GM08714 (cell line): ENCODE measurements around the gene SDK1.

ENCODE experiments used
- H3K4me3 ChIP-seq: fragments of 200-500 bp; sonication (Bioruptor generic); 2 replicates; pipeline ENCODE4 v1.5.1; 2014; ENCODE audit warnings: mild to moderate bottlenecking, low read length, inconsistent platforms
- ZNF274 ChIP-seq: IDR thresholded peaks from 2 replicates; pipeline ENCODE4 v1.6.1; 2012; ENCODE audit warnings: mild to moderate bottlenecking, low read depth, low read length

The SDK1 gene

DNA sequence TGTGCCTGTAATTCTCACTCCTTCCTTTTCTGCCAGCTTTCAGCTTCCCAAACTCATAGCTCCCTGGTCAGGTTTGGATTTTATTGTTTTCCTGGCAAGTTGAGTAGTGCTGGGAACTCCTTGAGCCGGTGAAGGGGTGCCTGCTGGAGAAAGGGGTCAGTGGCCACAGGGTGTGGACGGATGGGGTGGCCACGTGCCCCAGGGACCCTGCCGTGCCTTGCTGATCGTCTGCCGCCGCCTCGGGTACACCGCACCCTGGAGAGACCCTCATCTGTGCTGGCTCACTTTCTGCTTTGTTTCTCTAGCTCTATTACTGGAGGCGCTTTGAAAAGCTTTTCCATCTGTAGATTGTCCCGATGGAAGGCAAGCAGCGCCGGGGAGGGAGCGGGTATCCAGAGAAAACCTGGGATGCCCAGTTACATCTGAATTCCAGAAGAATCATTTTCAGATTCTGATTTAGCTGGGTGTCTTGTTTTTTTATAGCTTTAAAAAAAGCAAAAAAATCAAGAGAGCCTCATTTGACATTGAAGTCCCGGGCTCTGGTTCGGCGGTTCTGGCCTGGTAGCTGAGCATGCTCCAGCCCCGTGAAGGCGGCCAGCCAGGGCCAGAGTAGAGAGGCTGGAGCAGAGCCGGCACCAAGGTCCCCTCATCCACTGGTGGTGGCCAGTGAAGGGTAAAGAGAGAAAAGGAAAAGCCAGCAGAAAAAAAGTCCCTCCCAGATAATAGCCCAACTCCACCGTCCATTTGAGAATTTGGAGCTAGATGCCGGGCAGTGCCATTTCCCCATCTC lies 870.1 kb downstream of the SDK1 start:
- H3K4me3 ChIP-seq: no peak overlapping the region
- TF ChIP-seq ZNF274: no peak

DNA sequence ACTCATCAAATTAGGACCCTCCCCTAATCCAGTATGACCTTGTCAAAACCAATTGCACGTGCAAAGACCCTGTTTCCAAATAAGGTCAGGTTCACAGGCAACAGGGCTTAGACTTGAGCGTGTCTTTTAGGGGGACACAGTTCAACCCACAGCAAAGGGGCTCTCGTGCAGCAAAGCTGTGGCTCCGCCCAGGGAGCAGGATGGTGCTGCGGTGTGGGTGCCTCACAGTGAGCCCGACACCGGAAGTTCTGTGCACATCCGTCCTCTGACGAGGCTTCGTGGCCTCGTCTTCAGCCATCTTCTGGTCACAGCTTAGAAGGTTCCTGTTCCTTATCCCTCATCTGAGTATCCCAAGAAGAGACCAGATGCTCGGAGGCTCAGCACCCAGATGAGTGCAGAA lies 871.8 kb downstream of the SDK1 start:
- H3K4me3 ChIP-seq: no peak overlapping the region
- TF ChIP-seq ZNF274: no peak

DNA sequence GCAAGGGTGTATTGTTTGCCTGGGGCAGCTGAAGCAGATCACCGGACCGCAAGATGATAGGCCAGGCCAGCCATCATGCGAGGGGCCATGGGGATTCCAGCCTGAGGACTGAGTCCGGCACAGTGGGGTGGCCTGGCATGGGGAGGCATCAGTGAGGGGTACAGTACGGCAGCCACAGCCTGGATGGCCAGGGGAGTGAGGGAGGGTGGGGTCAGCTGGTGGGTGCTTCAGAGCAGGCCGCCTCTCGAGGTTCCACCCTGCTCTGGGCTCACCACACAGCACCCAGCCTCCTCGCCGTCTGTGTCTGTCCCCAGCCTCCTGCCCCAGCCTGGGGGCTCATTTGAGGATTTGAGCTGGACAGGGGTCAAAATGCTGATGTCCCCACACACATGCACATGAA lies 872.6 kb downstream of the SDK1 start:
- no peak overlapping the region for H3K4me3 ChIP-seq
- TF ChIP-seq ZNF274: no peak

DNA sequence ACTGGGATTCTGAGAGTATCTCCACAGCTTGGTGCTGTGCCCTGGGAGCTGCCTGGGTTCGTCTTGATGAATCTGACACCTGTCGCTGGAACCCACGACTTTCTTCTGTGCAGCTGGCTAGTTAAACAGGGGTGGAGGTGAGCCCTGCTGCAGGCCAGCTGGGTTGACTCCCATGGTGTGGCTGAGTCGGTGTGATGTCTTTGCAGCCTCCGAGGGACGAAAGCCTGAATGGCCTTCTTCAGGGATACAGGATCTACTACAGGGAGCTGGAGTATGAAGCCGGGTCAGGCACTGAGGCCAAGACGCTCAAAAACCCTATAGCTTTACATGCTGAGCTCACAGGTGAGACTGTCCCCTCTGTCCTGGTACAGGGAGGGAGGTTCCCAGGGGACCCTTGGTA lies 873.0 kb downstream of the SDK1 start:
- no peak overlapping the region for H3K4me3 ChIP-seq
- no peak for TF ChIP-seq ZNF274

DNA sequence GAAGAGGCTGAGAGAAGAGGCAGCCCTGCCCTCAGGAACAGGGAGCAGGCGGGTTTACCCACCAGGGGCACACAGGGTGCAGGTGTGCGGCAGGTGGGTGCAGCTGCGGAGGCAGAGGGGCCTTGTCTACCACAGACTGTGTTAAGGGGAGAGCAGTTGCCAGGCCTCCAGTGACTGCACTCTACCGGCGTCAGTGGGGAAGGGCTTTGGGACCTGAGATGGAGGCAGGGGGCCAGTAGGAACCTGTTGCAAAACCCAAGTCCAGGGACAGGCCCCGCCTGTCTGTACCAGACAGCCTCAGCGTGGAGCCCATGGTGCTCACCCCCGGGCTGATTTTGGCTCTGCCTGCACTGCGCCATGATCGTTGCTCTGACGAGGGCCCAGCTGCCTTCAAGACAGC lies 873.4 kb downstream of the SDK1 start:
- no peak for TF ChIP-seq ZNF274
- H3K4me3 ChIP-seq: no peak overlapping the region

DNA sequence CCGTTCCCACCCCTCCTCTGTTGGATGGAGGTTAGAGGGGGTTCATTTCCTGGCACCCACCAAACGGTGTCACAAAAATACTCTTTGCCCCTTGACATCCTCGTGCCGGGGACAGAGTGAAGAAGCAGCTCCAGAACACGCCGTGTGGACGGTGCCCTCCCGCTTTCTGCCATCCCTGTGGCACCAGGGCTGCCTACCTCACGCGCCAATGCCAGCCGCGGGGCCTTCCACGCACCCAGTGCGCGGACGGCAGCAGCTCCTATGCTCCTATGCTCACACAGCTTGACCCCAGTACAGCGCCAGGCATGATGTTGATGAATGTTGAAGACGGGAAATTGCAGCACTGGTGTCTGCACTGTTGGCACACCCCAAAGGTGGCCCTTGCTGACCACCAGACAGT lies 873.8 kb downstream of the SDK1 start:
- TF ChIP-seq ZNF274: no peak

DNA sequence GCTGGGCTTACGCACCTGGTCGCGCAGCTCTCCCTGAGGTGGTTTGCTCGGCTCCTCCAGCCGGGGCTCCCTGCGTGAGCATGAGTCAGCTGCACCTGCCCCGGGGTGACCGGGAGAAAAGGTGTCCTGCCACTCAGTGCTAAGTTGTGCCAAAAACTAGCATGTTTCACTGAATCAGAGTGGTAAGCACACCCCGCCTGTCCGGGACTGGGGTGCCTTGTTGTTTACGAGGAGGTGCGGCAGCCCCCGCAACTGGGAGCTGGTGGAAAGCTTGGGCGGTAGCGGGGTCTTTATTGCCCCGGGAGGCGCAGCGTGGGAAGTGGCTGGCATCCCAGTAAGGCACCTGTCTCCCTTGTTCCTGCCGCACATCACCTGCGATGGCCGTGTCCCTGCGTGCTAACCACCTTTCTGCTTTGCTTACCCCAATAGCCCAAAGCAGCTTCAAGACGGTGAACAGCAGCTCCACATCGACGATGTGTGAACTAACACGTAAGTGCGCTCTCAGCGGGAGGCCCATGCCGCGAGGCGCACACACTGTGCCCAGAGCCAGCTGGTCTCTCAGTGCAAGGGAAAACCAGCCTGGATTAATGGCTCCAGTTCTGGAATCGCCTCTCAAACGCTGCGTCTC lies 874.4 kb downstream of the SDK1 start:
- no peak overlapping the region for H3K4me3 ChIP-seq
- TF ChIP-seq ZNF274: no peak

More for the DNA sequence above, 873.8 kb downstream of the SDK1 start:
- H3K4me3 ChIP-seq: no peak overlapping the region

DNA sequence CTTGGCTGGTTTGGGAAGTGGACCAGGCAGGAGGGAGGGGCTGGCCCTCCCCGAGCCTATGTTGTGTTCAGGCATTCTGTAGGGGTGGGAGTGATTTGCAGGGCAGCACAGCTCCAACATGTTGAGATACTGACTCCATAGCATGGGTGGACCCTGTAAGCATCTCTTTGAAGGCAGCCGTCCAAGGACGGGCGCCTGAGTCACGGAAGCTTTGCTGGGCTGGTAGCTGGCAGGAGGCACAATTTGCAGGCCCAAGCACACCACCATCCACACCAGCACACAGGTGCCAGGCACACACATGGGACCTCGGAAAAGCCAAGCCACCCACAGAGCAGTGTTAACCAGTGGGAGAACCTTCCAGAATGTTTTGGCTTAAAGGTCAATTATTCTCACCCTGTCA lies 875.9 kb downstream of the SDK1 start:
- TF ChIP-seq ZNF274: no peak
- no peak overlapping the region for H3K4me3 ChIP-seq

DNA sequence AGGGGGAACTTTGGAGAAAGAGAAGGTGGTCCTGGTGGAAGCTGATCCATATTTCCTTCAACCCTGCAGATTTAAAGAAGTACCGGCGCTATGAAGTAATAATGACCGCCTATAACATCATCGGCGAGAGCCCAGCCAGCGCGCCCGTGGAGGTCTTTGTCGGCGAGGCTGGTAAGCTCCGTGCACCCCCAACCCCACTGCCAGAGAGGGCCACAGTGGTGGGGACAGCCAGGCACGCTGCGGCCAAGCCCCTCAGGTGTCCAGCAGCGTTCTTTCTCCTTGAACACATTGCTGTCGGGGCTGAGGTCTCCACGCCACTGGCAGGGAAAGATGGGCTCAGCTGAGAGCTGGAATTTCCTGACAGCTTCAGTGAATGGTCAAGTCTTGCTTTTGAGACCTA lies 877.4 kb downstream of the SDK1 start:
- TF ChIP-seq ZNF274: no peak
- no peak overlapping the region for H3K4me3 ChIP-seq

DNA sequence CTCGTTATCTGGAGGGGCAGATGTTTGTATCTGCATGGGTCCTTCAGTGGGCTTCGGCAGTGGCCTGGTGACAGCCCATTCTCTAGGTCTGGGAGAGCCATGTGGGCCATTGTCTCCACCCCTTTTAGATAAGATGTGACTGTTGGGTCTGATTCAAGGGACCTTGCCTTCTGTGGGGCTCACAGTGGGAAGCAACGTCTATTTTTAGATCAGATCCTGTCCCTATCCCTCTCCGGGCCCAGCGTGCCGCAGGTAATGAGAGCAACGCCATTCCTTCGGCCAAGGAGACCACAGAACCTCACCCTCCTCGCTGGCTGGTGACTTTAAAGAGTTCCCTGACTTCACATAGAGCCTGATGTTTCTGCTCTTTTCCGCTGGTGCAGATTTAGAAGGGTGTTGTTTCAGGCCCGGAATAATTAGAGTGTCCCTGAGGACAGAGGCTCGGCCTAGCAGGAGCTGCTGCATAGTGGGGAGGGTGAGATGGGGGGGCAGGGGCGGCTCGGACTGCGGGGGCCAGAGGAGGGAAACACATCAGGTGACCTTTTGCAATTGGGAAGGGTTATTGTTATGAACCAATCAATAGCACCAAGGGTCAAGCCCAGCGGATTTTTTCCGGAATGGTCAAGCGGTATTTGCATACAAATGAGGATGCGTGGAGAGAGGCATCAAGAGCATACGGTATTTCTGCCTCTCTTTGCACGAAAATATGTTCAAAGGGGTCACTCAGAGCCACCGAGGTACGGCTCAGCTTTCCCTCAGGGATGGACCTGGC lies 878.0 kb downstream of the SDK1 start:
- TF ChIP-seq ZNF274: no peak

DNA sequence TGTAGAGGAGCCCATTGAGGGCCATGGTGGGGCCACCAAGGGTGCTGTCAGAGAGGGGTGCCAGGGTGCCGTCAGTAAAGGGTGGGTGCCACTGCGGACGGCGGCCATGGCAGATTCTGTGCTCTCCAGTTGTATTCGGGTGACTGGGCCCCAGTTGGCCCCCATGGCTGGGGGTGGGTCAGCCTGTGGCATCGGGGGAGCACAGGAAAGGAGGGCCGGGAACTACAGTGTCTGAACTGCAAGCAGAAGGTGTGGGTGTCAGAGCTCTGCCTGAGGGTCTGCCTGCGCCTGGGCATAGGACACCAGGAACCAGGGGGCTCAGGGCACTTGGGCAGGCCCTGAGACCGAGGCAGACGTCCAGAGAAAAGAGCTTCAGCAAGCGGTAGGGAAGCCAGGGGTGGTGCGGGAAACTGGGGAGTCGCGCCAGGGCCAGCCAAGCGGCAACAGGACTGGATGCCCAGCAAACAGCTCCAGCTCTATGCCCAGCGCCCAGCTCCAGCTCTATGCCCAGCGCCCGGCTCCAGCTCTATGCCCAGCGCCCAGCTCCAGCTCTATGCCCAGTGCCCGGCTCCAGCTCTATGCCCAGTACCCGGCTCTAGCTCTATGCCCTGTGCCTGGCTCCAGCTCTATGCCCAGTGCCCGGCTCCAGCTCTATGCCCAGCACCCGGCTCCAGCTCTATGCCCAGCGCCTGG lies 878.8 kb downstream of the SDK1 start:
- TF ChIP-seq ZNF274: no peak
- H3K4me3 ChIP-seq: no peak overlapping the region

More for the DNA sequence above, 878.0 kb downstream of the SDK1 start:
- no peak overlapping the region for H3K4me3 ChIP-seq

DNA sequence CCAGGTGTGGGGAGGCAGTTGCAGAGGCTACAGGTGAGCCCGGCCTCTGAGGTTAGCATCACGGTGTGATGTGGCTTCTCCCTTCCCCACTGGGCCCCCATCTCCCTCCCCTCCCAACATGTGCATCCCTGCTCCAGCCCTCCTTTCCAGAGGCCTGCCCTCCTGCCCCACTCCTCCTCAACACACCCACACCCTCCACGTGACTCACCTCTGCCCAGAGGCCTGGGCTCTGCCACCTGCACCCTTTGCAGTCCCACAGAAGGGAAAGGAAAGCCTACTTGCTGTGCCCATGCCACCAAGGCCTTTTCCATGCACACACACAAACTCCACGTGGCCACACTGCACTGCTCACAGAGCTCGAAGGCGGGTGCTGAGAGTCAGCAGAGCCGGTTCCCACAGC lies 880.4 kb downstream of the SDK1 start:
- no peak overlapping the region for H3K4me3 ChIP-seq
- TF ChIP-seq ZNF274: no peak

DNA sequence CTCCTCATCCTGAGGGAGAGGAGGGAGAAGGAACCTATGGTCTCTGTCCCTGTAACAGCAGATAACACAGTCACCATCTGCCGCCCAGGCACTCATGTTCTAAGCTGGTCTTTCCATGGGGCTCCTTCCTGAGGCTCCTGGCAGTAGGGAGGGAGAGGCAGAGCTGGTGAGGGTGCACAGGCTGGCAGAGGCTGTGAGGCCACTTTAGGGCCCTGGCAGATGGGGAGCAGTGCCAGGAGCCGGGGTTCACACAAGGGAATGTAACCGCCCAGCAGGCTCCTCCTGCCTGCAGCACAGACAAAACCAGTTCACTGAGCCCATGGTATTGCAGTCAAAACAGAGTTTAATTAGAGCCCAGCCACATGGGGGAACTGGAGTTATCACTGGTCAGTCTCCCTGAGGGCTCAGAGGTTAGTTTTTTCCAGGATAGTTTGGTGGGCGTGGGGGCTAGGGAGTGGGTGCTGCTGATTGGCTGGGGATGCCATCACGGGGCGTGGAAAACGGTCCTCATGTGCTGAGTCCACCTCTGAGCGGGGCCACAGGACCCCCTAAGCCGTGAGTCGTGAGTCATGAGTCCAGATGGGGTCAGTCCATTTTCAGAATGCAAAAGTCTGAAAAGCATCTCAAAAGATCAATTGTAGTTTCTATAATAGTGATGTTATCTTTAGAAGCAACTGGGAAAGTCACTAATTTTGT lies 881.7 kb downstream of the SDK1 start:
- TF ChIP-seq ZNF274: no peak
- no peak overlapping the region for H3K4me3 ChIP-seq

DNA sequence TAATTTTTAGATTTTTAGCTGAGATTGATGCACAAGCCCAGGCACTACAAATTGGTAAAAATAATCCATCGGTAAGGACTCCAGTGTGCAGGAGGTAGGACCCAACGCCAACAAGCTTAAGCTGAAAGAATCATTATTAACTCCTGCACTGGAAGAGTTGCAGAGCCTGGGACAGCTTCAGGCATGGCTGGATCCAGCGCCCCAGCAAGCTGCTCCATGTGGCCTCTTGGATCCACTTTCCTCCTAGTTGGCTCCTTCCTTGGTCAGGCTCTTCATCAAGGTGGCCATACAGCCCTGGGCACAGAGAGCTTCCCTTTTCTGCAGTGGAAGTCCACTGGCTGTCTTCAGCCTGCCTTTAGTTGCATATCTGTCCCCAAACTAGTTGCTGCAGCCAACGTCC lies 883.6 kb downstream of the SDK1 start:
- no peak overlapping the region for H3K4me3 ChIP-seq
- TF ChIP-seq ZNF274: no peak
